ENCODE results near the gene CLTRN. TPM values are rescaled to one million over a fixed set of nuclear protein-coding genes. Genes with fewer than 3 reads are reported as not detected.
"Not testable (repeated sequence)": the region's sequence is repeated elsewhere in the genome, so short reads cannot be mapped to it uniquely, and the experiment has no call there.

CLTRN gene, protein sequence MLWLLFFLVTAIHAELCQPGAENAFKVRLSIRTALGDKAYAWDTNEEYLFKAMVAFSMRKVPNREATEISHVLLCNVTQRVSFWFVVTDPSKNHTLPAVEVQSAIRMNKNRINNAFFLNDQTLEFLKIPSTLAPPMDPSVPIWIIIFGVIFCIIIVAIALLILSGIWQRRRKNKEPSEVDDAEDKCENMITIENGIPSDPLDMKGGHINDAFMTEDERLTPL
- total RNA-seq: not detected
- not detected for polyA plus RNA-seq
- long read RNA-seq, donor 1: 0 reads
- long read RNA-seq, donor 2: 0 reads

DNA sequence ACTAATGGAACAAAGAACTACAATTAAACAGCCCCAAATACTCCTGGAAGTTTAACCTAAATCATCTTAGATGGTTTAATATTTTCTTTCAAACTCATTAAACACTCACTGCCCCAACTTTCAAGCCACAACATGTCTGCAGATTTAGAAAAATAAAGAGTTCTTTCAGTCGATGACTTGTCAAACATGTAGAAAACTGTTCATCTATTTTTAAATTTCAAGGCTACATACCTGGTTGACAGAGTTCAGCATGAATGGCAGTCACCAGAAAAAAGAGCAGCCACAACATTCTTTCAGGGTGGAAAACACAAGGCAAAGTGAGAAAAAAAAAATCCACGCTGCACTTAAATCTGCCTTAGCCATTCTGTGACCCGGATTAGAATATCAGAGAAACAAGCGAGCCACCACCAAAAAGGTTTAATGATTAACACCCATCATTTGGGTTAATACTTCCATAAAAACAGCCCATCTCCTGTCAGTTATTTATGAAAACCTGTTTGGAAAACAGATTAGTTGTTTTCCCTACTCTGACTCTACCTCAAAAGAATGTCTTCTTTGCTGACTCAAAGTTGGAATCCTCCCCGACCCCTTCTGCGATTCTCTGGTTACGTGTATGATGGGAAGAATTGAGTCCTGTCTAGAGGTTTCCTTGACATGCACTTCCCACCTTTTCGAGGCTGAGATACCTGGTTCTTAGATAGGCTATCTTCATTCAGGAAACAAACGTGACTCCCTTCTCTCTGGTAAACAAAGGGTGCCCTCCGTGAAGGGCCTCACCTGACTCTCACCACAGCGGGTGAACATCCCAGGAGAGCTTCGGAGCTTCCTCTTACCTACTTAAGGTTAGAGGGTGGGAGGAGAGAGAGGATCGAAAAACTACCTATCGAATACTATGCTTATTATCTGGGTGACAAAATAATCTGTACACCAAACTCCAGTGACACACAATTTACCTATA, at the start of gene CLTRN:
TSS of gene CLTRN (minus strand) at position 319 of the 958 bp plus-strand sequence. CDS start at position 289, 30 bp downstream.
- no peaks in the 10 kb centered on the region for H3K36me3 ChIP-seq (ENCODE audit: insufficient read depth in 1 of 2, low read depth in 1 of 2)
- intact Hi-C loops (cut with DNase I): no loop called here
- 51 to 62% (median 59%) methylated on average over 13 to 14 of the region's 14 CpGs for whole genome bisulfite sequencing, 3 donors
- H3K4me3 ChIP-seq: no peak within 1 kb of the TSS
- no peak for ATAC-seq
- TF ChIP-seq, protein P1, sequence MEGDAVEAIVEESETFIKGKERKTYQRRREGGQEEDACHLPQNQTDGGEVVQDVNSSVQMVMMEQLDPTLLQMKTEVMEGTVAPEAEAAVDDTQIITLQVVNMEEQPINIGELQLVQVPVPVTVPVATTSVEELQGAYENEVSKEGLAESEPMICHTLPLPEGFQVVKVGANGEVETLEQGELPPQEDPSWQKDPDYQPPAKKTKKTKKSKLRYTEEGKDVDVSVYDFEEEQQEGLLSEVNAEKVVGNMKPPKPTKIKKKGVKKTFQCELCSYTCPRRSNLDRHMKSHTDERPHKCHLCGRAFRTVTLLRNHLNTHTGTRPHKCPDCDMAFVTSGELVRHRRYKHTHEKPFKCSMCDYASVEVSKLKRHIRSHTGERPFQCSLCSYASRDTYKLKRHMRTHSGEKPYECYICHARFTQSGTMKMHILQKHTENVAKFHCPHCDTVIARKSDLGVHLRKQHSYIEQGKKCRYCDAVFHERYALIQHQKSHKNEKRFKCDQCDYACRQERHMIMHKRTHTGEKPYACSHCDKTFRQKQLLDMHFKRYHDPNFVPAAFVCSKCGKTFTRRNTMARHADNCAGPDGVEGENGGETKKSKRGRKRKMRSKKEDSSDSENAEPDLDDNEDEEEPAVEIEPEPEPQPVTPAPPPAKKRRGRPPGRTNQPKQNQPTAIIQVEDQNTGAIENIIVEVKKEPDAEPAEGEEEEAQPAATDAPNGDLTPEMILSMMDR (IDR thresholded peaks at IDR 0.05): no peak
- H3K9me3 ChIP-seq: no peaks in the 10 kb centered on the region
- no peaks in the 10 kb centered on the region for H3K4me1 ChIP-seq
- no peak within 1 kb of the TSS for H3K27ac ChIP-seq
- no peak for DNase-seq
- peaks cover 0 to 83% (median 0%) of the 10 kb centered on the region in 3 donors for H3K27me3 ChIP-seq (ENCODE audit: insufficient read depth in 3 of 3, low read length in 2 of 3)

DNA sequence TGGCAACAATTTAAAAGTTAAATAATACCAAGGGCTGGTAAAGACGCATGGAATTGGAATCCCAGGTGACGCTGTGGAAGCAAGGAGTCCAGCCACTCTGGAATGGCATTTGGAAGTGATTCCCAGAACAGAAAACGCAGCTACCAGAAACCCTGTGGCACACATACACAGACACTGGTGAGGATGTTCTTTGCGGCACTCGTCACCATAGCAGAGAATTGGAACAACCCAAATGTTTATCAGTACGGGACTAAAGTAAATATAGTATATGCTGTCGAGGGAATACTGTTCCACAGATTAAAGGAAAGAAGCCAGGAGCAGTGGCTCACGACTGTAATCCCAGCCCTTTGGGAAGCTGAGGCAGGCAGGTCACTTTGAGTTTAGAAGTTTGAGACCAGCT, 39.7 kb upstream of the CLTRN start:
- intact Hi-C loops (cut with DNase I); ATAC-seq; H3K4me3 ChIP-seq; H3K36me3 ChIP-seq (ENCODE audit: insufficient read depth in 1 of 2, low read depth in 1 of 2); DNase-seq; H3K4me1 ChIP-seq; H3K27me3 ChIP-seq (ENCODE audit: insufficient read depth in 3 of 3, low read length in 2 of 3); H3K9me3 ChIP-seq; H3K27ac ChIP-seq: not testable (repeated sequence)
- 62 to 87% (median 84%) methylated on average over 5 of the region's 8 CpGs for WGBS, 3 donors

DNA sequence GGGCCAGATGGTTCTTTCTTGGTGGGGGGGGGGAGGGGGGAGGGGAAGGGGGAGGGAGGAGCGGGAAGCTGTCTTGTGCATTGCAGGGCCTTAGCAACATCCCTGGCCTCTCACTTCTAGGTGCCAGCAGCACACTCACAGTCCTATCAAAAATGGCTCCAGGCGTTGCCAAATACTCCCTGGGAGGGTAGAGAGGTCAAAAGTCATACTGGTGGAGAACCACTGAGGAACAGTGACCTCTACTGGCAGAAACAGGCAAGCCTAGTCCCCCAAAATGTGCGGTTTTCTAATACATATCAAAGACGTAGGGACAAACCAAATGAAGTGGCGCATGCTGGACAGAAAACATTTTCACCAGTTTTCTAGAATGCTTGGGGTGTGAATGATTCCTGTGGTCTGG, 39.2 kb upstream of the CLTRN start:
- H3K27me3 ChIP-seq (ENCODE audit: insufficient read depth in 3 of 3, low read length in 2 of 3); H3K4me3 ChIP-seq; H3K36me3 ChIP-seq (ENCODE audit: insufficient read depth in 1 of 2, low read depth in 1 of 2); H3K9me3 ChIP-seq; H3K4me1 ChIP-seq; DNase-seq; H3K27ac ChIP-seq; intact Hi-C loops (cut with DNase I): not testable (repeated sequence)
- no CpG with 5 or more reads among the region's 5 CpGs for WGBS, 3 donors
- ATAC-seq: peak in 3 of 4 donors; percentile 28 to 70 (median 65)

DNA sequence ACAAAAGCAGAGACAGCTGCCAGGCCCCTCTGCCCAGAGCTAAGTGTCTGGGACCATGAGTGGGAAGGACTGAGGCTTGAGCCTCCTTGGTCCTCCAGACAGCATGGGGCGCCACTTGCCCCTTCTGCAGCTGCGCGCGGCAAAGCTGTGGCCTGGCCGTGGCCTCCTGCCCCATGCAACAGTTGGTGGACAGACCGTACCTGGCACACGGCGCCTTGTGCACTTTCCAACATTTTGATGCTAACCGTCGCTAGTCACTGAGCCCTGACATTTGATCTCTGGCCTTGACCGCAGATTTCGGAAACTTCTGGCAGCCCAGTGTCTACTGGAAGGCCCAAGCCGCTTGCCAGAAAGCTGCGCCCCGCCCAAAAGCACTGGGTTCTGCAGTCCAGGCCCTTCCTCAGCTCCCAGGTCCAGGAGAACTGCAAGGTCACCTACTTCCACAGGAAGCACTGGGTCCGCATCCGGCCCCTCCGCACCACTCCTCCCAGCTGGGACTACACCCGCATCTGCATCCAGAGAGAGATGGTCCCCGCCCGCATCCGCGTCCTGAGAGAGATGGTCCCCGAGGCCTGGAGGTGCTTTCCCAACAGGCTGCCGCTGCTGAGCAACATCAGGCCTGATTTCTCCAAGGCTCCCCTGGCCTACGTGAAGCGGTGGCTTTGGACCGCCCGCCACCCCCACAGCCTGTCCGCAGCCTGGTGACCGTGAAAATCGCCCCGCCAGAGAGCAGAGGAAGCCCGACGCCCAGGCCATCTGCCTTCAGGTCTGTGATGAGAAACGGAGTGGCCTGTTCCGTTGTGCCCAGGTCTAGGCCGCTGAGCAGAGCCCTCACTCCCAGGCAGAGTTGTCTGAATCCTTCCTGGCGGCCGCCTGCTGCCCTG, 38.1 kb upstream of the CLTRN start:
- Histone ChIP-seq H3K27me3 (ENCODE audit: insufficient read depth in 3 of 3, low read length in 2 of 3) (no peaks in the 10 kb centered on the region), H3K9me3 (no peaks in the 10 kb centered on the region), H3K36me3 (ENCODE audit: insufficient read depth in 1 of 2, low read depth in 1 of 2) (peaks cover 0 to 10% of the 10 kb centered on the region in 2 donors), H3K4me3 (no peak overlapping the region), H3K4me1 (no peaks in the 10 kb centered on the region), H3K27ac (no peak overlapping the region)
- 83 to 93% (median 92%) methylated on average over 29 to 40 of the region's 40 CpGs for WGBS, 3 donors
- DNase-seq: peak; percentile 21 to 76
- peak; percentile 42 to 90 (median 88) for ATAC-seq
- intact Hi-C loops (cut with DNase I): no loop called here
- TF ChIP-seq, protein P1 (IDR thresholded peaks at IDR 0.05): no peak

DNA sequence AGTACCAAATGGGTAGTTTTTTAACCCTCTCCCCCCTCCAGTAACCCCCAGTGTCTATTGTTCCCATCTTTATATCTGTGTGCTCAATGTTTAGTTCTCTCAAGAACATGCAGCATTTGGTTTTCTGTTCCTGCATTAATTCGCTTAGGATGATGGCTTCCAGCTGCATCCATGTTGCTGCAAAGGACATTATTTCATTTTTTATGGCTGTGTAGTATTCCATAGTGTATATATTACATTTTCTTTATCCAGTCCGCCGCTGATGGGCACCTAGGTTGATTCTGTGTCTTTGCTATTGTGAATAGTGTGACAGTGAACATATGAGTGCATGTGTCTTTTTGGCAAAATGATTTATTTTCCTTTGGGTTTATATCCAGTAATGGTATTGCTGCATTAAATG, 31.9 kb upstream of the CLTRN start:
- peaks cover 13% of the 10 kb centered on the region for H3K4me1 ChIP-seq
- TF ChIP-seq, protein P1 (IDR thresholded peaks at IDR 0.05): no peak
- intact Hi-C loops (cut with DNase I): no loop called here
- H3K9me3 ChIP-seq: no peaks in the 10 kb centered on the region
- no peak overlapping the region for H3K4me3 ChIP-seq
- WGBS, 3 donors: 83 to 99% (median 99%) methylated on average over 3 of the region's 3 CpGs
- no peak overlapping the region for H3K27ac ChIP-seq
- no peak for DNase-seq
- peaks cover 0 to 41% of the 10 kb centered on the region in 2 donors for H3K36me3 ChIP-seq (ENCODE audit: insufficient read depth in 1 of 2, low read depth in 1 of 2)
- ATAC-seq: no peak
- no peaks in the 10 kb centered on the region for H3K27me3 ChIP-seq (ENCODE audit: insufficient read depth in 3 of 3, low read length in 2 of 3)

Measured in psoas muscle (tissue), 8 donors.